HL-60 (cell line): ENCODE data around the gene SERTAD1.

Experiments
- DNase-seq, 2 experiments: peaks; one replicate each; pipeline ENCODE4 v3.0.0-alpha.2; 2010 to 2020; ENCODE audit warnings: low read depth in 1 of 2, low spot score in 1 of 2
- H3K27ac ChIP-seq: fragments of 250-450 bp; sonication (Bioruptor Pico); replicated peaks from 2 replicates; pipeline ENCODE4 v1.5.1; 2020; ENCODE audit warnings: mild to moderate bottlenecking, moderate library complexity
- H3K27me3 ChIP-seq: fragments of 250-450 bp; sonication (Bioruptor Pico); 2 replicates; pipeline ENCODE4 v1.5.1; 2021; ENCODE audit warnings: mild to moderate bottlenecking, moderate library complexity; ENCODE audit not compliant: insufficient read depth, poor library complexity, severe bottlenecking
- H3K4me3 ChIP-seq: replicated peaks from 2 replicates; pipeline ENCODE4 v1.5.1; 2011; ENCODE audit warnings: mild to moderate bottlenecking, control low read depth, low read length; ENCODE audit not compliant: insufficient read depth
- GABPA ChIP-seq: IDR thresholded peaks from 2 replicates; pipeline ENCODE4 v1.6.1; 2012; ENCODE audit warnings: low read depth
- POLR2AphosphoS5 ChIP-seq: IDR thresholded peaks from 2 replicates; pipeline ENCODE4 v1.6.1; 2012; ENCODE audit warnings: low read depth
- SPI1 ChIP-seq: IDR thresholded peaks from 2 replicates; pipeline ENCODE4 v1.6.1; 2012; ENCODE audit warnings: low read depth, mild to moderate bottlenecking, borderline replicate concordance
- TF ChIP-seq, protein P1 (sequence below): IDR thresholded peaks from 2 replicates; pipeline ENCODE4 v1.6.1; 2012; ENCODE audit warnings: low read depth; ENCODE audit not compliant: insufficient replicate concordance
- TF ChIP-seq, protein P2 (sequence below): IDR thresholded peaks from one replicate; pipeline ENCODE4 v1.5.1; 2011; ENCODE audit warnings: low read length, control low read depth, inconsistent platforms; ENCODE audit not compliant: insufficient read depth

Gene SERTAD1

GRCh38 chr19:40407714-40408597, 17.8 kb downstream of the SERTAD1 start:
- Histone ChIP-seq H3K27ac (no peak overlapping the region), H3K4me3 (peak overlapping the region; percentile 15; the same call in 1 of the 2 replicates), H3K27me3 (peaks cover 3% of the 10 kb centered on the region)
- TF ChIP-seq GABPA (no peak), POLR2AphosphoS5 (no peak), SPI1 (peak; percentile 78)
- TF ChIP-seq, protein P1, sequence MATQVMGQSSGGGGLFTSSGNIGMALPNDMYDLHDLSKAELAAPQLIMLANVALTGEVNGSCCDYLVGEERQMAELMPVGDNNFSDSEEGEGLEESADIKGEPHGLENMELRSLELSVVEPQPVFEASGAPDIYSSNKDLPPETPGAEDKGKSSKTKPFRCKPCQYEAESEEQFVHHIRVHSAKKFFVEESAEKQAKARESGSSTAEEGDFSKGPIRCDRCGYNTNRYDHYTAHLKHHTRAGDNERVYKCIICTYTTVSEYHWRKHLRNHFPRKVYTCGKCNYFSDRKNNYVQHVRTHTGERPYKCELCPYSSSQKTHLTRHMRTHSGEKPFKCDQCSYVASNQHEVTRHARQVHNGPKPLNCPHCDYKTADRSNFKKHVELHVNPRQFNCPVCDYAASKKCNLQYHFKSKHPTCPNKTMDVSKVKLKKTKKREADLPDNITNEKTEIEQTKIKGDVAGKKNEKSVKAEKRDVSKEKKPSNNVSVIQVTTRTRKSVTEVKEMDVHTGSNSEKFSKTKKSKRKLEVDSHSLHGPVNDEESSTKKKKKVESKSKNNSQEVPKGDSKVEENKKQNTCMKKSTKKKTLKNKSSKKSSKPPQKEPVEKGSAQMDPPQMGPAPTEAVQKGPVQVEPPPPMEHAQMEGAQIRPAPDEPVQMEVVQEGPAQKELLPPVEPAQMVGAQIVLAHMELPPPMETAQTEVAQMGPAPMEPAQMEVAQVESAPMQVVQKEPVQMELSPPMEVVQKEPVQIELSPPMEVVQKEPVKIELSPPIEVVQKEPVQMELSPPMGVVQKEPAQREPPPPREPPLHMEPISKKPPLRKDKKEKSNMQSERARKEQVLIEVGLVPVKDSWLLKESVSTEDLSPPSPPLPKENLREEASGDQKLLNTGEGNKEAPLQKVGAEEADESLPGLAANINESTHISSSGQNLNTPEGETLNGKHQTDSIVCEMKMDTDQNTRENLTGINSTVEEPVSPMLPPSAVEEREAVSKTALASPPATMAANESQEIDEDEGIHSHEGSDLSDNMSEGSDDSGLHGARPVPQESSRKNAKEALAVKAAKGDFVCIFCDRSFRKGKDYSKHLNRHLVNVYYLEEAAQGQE, result no peak
- peak in 1 of 2 experiments; percentile 54 for DNase-seq

- peak; percentile 51 to 72 for DNase-seq
- TF ChIP-seq POLR2AphosphoS5 (no peak), SPI1 (no peak), GABPA (no peak)
- TF ChIP-seq, protein P1, result no peak
- TF ChIP-seq, protein P2, sequence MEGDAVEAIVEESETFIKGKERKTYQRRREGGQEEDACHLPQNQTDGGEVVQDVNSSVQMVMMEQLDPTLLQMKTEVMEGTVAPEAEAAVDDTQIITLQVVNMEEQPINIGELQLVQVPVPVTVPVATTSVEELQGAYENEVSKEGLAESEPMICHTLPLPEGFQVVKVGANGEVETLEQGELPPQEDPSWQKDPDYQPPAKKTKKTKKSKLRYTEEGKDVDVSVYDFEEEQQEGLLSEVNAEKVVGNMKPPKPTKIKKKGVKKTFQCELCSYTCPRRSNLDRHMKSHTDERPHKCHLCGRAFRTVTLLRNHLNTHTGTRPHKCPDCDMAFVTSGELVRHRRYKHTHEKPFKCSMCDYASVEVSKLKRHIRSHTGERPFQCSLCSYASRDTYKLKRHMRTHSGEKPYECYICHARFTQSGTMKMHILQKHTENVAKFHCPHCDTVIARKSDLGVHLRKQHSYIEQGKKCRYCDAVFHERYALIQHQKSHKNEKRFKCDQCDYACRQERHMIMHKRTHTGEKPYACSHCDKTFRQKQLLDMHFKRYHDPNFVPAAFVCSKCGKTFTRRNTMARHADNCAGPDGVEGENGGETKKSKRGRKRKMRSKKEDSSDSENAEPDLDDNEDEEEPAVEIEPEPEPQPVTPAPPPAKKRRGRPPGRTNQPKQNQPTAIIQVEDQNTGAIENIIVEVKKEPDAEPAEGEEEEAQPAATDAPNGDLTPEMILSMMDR, result no peak
- Histone ChIP-seq H3K27me3 (peaks cover 13% of the 10 kb centered on the region), H3K4me3 (peak overlapping the region; percentile 48), H3K27ac (no peak overlapping the region)
These were observed 22.4 kb downstream of the SERTAD1 start for GRCh38 chr19:40403262-40403984.

DNA sequence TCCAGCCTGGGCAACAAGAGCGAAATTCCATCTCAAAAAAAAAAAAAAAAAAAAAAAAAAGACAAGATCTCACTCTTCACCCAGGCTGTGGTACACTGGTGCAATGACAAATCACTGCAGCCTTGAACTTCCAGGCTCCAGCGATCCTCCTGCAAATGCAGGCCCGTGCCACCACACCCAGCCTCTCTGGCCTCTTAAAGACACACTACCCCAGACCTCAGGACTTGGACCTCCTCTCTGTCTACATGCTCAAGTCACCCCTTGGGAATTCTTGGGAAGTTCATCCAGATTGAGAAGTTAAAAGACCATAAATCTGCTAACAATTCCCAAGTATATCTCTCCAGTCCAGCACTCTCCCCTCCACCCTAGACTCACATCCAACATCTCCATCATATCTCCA, 25.2 kb downstream of the SERTAD1 start:
- no peak overlapping the region for H3K4me3 ChIP-seq
- no peak for DNase-seq
- peaks cover 24% of the 10 kb centered on the region for H3K27me3 ChIP-seq
- no peak overlapping the region for H3K27ac ChIP-seq
- TF ChIP-seq, protein P1, result no peak
- TF ChIP-seq POLR2AphosphoS5 (no peak), GABPA (no peak), SPI1 (no peak)
- TF ChIP-seq, protein P2, result no peak
